GM06990 (cell line): Measurements from ENCODE around the gene SERPINB5.

Experiments used
- DNase-seq: peaks from one replicate; pipeline ENCODE4 v3.0.0-alpha.2; 2011; ENCODE audit not compliant: insufficient read length; ENCODE audit errors: extremely low read depth
- H3K27me3 ChIP-seq: replicated peaks from 2 replicates; pipeline ENCODE4 v1.6.0; 2011; ENCODE audit warnings: low read length; ENCODE audit not compliant: control insufficient read depth, insufficient read depth
- H3K36me3 ChIP-seq: 2 replicates; pipeline ENCODE4 v1.5.1; 2011; ENCODE audit warnings: low read length; ENCODE audit not compliant: control insufficient read depth, insufficient read depth
- H3K4me3 ChIP-seq: replicated peaks from 2 replicates; pipeline ENCODE4 v1.5.1; 2011; ENCODE audit warnings: low read depth, mild to moderate bottlenecking, control low read depth, low read length
- TF ChIP-seq, protein P1 (sequence below): IDR thresholded peaks from 2 replicates; pipeline ENCODE4 v1.5.1; 2011; ENCODE audit warnings: low read length, control low read depth, mild to moderate bottlenecking, inconsistent platforms; ENCODE audit not compliant: insufficient read depth, poor library complexity, severe bottlenecking

Gene SERPINB5

DNA sequence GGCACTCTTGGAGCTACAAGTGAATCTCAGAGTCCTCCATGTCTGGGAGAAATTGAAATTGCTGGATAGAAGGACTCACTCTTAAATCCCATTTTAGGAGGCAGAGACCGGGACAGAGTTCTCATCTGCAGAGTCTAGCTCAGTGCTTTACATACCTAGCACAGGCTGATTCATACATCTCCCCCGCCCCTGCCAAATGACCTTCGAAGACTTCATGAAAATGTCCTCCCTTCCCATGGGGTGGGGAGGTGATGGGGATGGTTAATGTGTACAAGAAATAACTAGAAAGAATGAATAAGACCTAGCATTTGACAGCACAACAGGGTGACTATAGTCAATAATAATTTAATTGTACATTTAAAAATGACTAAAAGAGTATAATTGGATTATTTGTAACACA lies 8.2 kb upstream of the SERPINB5 start:
- Histone ChIP-seq H3K36me3 (no peaks in the 10 kb centered on the region), H3K27me3 (no peaks in the 10 kb centered on the region; the same call in 1 of the 2 replicates), H3K4me3 (no peak overlapping the region)
- no peak for DNase-seq
- TF ChIP-seq, protein P1, sequence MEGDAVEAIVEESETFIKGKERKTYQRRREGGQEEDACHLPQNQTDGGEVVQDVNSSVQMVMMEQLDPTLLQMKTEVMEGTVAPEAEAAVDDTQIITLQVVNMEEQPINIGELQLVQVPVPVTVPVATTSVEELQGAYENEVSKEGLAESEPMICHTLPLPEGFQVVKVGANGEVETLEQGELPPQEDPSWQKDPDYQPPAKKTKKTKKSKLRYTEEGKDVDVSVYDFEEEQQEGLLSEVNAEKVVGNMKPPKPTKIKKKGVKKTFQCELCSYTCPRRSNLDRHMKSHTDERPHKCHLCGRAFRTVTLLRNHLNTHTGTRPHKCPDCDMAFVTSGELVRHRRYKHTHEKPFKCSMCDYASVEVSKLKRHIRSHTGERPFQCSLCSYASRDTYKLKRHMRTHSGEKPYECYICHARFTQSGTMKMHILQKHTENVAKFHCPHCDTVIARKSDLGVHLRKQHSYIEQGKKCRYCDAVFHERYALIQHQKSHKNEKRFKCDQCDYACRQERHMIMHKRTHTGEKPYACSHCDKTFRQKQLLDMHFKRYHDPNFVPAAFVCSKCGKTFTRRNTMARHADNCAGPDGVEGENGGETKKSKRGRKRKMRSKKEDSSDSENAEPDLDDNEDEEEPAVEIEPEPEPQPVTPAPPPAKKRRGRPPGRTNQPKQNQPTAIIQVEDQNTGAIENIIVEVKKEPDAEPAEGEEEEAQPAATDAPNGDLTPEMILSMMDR: no peak

DNA sequence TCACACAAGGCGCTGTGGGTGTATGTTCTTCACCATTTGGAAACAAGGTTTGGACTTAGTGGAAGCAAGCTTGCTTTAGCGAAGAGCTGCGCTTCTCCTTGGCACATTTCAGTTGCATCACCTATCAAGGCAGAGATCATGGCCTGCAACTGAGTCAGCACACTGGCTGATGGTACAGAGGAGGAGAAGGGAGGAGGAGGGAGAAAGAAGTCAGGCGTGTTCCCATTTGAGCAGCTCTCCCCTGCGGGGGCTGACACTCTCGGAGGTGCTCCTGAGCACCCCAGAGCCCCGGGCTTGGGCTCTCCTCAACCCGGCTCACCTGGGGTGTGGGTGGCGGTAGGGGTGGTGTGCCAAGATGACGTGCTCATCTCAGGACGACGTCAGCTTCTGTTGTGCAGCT lies 6.0 kb upstream of the SERPINB5 start:
- no peaks in the 10 kb centered on the region for H3K36me3 ChIP-seq
- TF ChIP-seq, protein P1: no peak
- no peaks in the 10 kb centered on the region; the same call in none of the 2 replicates for H3K27me3 ChIP-seq
- H3K4me3 ChIP-seq: no peak overlapping the region
- no peak for DNase-seq

DNA sequence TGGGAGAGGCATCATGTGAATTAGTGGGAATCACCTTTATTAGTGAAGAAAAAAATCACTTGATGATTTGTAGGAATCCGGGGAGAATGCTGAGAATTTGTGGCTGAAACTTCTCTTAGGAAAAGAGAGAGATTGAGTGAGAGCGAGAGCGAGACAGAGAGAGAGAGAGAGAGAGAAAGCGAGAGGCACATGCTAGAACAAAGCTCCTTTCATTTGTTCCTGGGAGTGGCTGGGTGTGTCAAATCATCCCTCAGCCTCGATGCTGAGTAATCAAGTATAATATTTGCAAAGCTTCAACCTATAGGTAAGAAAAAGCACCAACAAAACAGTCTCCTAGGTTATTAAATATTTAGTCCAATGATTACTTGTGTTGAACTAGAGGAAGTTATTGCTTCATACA lies 4.4 kb upstream of the SERPINB5 start:
- Histone ChIP-seq H3K36me3 (no peaks in the 10 kb centered on the region), H3K27me3 (no peaks in the 10 kb centered on the region; the same call in none of the 2 replicates), H3K4me3 (no peak overlapping the region)
- DNase-seq: no peak
- TF ChIP-seq, protein P1: no peak

DNA sequence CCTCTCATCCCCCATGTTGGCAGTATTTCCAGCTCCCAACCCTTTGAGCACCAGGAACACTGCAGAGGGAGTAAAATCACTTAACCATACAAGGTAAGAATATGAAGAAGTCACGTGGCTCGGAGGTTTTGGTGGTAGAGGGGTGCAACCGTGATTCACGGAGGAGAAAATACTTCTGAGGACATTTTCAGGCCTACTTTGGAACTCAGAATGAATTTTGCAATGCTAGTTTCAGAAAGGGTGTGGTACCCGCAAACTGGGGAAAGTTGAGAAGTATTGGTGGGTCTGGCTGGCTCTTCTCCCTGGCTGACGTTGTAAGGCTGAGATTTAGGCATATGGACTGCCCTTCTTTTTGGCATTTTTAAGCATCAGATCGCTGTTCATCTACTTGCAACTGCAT lies 442 bp downstream of the SERPINB5 start:
- no peaks in the 10 kb centered on the region for H3K36me3 ChIP-seq
- TF ChIP-seq, protein P1: no peak
- H3K27me3 ChIP-seq: no peaks in the 10 kb centered on the region; the same call in none of the 2 replicates
- H3K4me3 ChIP-seq: no peak overlapping the region
- DNase-seq: no peak

DNA sequence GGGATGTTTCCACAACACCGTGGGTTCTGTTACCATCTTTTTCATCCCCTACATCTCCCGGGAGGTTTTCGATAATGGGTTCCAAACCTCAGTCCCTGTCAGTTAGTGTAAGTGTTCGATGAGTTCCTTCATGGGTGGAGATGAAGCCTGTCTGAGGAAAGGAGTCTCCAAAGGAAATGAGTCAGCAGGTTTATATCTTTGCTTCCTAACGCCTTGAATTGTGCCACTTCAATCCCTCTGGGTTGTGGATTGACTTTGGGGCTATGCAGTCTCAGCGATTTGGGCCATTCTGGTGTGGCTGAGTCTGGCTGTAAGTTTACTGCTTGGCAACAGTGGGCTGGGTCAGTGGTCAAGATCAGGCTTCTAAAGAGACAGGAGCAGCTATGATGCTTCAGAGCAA lies 1.2 kb downstream of the SERPINB5 start:
- TF ChIP-seq, protein P1: no peak
- H3K4me3 ChIP-seq: no peak overlapping the region
- no peaks in the 10 kb centered on the region; the same call in none of the 2 replicates for H3K27me3 ChIP-seq
- no peaks in the 10 kb centered on the region for H3K36me3 ChIP-seq
- DNase-seq: no peak

DNA sequence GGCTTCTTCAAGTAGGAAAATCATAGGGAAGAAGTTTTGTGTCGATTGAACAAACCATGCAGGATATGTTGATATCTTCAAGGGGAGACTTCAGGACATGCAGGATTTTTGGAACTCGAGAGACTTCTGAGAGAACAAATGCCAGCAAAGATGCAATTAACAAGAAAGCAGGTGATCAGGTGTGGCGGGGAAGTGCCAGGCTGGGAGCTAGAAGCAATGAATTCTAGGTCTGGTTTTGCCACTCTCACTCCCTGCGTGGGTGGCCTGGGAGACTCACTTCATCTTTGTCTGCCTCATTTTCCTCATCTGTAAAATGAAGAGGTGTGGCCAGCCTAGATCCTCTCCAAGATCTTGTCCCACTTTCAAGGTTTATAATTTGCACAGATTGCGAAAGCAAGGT lies 3.1 kb downstream of the SERPINB5 start:
- Histone ChIP-seq H3K27me3 (peaks cover 2% of the 10 kb centered on the region), H3K4me3 (no peak overlapping the region), H3K36me3 (no peaks in the 10 kb centered on the region)
- DNase-seq: no peak
- TF ChIP-seq, protein P1: no peak
